GM19324 (cell line): ENCODE measurements around the gene PTMA.
A peak's percentile ranks its signal among the peaks of the same experiment; 100 is the strongest.
"Not testable (repeated sequence)": the region's sequence is repeated elsewhere in the genome, so short reads cannot be mapped to it uniquely, and the experiment has no call there.

Experiments
- ATAC-seq: cut with Tn5 transposase; IDR thresholded peaks from one replicate; pipeline ENCODE4 v1.9.1; 2021; ENCODE audit warnings: mild to moderate bottlenecking, moderate library complexity; ENCODE audit not compliant: unreplicated experiment, low FRiP score

The PTMA gene

DNA sequence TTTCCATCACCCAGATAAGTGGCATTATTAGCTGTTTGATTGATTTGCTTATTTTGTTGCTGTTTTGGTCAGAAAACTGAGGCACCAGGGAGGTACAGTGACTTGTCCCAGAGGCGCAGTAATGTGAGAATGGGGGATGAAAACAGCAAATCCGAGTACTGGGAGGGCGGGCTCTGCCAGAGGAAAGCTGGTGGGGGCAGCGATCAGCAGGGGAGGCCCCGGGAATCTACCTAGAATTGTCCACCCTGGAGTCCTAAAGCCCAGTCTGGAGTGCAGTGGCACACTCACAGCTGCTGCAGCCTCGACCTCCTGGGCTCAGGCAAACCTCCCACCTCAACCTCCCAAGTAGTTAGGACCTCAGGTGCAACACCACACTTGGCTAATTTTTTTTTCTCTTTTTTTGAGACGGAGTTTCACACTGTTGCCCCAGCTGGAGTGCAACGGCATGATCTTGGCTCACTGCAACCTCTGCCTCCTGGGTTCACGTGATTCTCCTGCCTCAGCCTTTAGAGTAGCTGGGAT is 17.0 kb upstream of the PTMA start:
- no peak for ATAC-seq

DNA sequence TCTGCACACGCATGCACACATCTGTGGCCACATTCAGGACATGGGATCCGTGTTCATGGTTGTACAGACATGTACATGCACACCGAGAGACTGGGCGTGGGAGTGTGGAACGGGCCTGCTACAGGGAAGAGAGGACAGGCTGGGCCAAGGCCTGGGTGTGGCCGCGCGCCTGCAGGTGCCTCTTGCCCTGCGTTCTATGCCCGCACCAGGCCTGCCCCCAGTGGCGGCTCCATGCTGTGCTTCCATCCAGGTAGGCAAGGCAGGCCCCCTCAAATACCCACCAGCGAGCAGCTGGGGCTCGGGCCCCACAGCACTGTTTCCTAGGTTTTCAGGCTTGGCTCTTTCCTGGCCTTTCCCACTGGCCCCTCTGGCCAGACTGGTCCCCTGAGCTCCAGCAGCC is 15.5 kb upstream of the PTMA start:
- ATAC-seq: no peak

DNA sequence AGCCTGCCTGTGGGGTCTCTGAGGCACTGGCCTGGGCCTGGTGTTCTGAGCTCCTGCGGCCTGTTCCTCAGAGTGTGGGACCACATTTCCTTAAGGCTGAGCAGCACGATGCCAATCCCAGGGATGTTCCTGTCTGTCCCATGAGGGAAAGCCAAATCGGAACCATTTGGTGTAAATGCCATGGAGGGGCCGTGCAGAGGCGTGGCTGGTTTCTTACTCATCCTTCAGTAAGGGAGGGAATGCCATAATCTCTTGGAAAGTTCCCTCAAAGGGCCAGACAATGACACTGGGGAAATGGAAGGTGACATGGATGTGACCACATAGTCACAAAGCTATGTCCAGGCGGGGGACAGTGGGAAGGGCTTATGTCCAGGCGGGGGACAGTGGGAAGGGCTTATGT is 14.4 kb upstream of the PTMA start:
- ATAC-seq: no peak

DNA sequence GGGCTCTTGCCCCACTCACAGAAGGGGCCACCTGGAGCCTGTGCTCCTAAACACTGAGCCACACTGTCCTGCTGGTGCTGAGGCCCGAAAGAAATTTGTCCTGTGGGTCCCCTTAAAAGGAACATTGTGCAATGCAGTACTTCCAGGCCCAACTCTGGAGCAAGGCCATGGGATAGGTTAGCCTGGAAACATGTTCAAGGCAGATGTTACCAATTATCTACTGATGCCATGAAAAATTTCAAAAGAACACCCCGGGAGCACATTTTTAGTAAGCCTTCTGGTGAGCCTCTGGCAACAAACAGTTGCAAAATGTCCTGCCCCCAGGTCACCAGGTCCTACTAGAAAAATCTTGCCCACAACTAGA is 12.3 kb upstream of the PTMA start:
- no peak for ATAC-seq

DNA sequence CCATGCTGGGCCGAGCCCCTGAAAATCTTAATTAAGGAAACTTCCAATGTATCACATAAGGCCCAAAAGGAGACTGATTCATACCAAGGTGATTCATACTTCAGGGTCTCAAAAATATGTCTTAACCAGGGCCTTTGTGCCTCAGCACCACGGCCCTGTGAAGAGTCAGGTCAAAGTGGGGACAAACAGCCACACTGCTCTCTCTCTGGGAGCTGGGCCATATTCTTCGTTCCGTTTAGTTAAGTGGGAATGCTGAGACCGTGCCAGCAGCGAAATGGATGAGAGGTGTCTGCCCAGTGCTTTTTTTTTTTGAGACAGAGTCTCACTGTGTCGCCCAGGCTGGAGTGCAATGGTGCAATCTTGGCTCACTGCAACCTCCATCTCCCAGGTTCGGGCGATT is 9.3 kb upstream of the PTMA start:
- ATAC-seq: no peak

DNA sequence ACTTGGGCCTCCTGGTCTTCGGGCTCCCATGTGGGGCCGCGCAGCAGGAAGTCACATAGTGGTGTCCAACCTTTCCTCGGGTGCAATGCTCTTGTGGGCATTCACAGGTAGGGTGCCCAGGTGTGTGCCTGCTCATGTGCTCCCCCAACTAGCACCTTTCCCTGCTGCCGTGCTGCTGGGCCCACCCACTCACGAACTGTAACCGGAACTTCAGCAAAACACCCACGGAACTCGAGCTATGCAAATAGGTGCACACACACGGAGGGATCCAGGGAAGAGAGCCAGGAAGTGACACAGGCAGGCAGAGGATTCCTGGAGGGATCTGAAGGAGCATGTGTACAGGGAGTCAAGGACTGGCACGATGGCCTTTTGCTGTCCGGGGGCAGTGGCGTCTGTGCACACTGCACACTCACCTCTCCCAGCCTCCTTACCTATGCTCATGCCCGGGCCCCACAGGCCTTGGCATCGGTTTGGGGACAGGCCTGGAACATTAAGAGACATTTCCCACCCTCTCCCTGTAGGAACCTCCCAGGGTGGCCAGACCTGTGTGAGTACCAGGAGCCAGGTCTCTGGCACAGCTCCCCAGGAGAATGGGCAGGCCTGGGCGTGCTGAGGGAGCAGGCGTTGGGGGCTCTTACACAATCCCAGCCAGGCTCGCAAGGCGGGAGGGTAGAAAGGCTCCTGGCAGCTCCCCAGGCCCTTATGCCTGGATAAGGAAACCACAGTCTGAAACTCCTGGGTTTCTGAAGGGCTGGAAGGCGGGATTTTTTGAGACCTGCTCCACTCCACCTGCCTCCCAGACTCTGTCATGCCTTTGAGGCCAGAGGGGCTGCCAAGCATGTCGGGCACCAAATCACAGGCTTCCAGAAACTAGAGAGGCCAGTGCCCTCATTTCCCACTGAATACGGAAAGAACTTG is 6.6 kb upstream of the PTMA start:
- ATAC-seq: no peak

DNA sequence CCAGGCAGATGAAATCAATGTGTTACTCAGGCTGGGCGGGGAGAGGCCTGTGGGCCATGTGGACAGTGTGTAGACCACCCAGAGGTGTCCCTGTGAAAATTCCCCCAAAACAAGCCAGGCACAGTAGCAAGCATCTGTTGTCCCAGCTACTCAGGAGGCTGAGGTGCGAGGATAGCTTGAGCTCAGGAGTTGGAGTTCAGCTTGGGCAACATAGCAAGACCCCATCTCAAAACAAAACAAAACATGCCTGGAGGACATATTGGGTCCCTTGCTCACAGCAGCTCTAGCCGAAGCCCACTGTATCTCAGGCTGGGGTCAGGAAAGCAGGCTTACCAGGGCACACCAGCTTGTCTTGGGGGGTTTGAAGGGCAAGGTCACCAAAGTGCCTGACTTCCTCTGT is 4.3 kb upstream of the PTMA start:
- ATAC-seq: no peak

DNA sequence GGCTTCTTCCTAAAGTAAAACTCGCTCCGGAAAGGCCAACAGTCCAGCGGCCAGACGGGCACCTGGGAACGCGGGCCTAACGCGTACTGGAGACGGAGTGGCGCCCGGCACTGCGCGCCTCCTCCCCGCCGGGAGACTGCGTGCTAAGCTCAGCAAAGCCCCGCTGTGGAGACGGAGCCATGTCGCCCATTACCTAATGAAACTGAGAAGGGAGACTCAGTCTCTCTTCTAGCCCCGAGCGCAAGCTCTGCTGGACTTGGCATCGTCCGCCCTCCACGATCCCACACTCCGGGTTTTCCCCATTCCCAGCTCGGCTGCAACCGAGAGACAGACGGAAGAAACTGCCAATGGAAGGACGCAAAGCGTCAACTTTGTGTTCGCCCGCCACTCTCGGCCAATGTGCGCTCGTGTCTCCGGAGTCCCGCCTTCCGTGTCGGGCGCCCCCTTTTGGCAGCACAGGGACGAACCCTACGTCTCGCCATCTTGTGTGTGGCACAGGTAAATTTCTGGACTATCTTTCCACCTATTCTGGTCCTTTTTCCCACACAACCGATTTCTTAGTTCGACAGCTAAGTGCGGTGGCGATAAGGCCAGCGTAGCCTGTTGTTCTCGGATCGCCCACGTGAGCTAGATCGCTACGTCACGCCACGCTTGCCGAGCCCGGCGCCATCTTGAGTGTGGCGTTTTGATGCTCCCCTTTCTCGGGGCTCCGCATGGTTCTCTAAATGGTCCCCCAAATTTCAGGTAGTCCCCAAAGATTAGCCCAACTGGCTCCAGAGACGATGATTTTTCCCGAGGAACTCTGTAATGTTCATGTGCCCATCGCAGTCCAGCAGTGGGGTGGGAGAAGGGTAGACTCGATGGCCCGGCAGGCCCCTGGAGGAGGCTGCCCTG is 1.3 kb upstream of the PTMA start:
- ATAC-seq: peak; percentile 53

DNA sequence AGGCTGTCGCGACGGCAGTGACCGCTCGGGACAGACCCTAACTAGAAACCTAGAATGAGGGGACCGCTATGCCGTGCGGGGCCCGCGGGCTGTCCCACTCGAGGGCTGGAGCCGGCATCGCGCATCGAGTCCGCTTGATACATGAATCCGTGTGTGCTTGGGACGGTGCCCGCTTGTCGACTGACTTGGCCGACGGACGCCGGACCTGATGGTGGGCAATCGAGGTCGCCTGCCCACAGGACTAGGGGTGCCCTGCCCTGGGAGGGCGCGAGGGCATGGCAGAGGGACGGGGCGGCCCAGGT is 749 bp upstream of the PTMA start:
- ATAC-seq: peak; percentile 4

DNA sequence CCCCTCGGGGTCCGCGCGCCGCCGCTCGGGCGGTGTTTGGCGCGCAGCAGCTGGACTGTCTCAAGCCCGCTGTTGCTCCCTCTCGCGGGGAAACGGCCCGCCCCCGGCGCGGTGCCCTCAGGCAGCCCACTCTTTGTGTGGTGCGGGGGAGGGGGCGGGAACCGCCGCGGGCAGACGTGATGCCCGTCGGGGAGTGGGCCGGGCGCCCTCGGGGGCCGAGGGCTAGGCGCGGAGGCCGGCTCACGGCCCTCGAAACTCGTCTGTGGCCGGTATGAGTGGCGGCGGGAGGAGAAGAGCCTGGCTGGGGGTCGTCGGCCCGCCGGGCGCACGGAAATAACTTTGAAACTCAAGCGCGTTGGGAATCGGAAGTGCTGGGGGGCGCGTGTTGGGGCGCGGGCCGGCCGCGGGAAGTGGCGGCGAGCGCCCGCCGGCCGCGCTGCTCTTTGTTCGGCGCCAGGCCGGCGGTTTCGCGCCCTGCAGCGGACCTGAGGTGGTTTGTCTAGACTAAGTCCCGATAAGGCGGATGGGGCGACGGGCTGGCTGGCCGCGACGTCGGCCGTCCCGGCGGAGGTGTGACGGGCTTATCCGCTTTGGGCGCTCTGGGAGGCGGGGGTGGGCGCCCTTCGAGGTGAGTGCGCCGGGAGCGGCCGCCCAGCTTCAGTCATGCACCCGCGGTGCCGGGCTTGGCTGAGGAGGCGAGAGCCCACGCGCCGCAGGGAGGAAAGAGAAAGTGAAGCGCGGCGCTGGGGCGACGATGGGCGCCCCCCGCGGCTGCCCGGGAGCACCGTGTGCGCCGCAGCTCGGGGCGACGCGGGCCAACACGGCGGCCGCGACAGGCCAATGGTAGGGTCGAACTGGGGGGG is 679 bp downstream of the PTMA start:
- no peak for ATAC-seq

DNA sequence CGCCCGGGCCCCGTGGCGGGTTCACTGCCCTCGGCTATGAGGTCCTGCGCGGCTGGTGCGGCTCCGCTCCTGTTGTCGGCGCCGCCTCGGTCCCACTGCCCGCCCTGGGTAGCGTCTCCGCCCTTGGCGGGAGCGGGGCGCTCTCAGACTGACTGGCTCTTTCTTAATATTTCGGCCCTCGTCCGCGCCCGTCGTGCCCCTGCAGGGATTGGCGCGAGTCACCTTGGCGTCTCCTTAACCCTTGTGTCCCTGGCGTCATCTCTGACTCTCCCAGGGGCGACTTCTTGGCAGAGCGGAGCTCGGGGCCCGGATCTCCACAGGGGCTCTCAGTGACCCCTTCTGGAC is 1.3 kb downstream of the PTMA start:
- no peak for ATAC-seq

DNA sequence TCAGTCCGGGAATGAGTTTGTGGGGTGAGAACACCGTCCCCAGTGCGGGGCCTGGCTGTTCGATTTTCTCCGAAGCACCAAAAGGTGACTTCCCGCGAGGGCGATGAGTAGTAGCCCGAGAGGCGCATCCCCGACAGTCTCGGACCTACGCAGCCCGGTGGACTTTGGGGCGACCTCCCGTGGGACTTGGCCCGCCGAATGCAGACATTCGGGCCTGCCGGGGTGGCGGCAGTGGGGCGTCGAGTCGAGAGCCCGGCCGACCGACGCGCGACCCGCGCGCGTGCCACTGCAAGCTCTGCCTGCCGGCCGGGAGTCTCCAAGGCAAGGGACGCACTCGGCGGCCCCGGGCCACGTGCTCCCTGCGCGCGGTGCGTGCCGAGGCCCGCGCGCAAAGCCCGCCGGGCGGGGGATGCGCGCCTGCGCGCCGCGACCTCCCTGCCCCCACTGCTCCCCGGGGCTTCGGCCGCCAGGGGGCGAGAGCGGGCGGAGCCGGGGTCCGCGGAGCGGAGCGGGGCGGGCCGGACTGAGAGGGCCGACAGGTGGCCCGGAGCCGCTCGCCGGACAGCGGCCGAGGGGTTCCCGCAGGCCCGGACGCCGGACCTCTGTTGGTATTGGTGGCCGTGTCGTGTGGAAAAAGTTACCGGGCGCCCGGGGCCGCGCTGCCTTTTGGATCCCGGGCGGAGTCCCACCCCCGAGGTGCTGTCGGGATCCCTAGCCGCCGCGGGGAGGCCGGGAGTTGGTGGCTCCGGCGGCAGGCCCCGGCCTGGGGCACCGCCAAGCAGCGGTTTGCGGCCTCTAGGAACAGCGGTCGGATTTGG is 1.9 kb downstream of the PTMA start:
- ATAC-seq: peak; percentile 24

DNA sequence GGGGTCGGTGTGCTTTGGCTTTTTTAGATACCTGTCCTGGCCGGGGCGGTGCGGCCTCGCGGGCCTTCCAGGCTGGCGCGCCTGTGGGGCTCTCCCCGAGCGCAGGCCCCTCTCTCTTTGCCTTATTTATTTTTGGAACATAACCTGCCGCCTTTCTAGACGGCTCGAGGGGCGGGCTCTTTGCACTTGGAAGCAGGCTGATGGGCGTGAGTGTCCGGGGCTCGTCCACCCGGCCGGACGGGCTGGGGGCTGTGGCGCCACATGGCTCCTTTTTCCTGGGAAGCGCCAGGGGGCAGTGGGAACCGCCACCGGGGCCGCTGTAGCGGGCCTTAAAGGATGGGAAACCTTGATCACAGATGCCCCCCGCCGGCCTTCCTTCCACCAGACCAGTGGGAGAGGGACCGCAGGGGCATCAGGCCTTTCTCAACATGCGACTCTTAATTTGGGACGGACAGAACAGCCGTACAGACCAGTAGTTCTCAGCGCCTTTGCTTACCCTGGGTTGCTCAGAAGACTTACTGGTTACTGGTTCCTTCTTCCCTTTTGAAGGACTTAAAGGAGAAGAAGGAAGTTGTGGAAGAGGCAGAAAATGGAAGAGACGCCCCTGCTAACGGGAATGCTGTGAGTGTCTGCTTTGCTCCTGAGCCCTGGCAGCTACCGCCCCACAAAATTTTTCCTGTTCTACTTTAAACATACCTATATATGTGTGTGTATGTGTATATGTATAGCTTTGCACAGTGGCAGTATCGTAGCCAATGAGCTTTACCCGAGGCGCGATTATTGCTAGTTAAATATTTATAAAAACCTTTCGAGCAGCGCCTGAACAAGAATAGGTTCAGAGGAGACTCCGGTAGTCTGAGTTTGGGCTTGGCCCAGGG is 2.7 kb downstream of the PTMA start:
- no peak for ATAC-seq

DNA sequence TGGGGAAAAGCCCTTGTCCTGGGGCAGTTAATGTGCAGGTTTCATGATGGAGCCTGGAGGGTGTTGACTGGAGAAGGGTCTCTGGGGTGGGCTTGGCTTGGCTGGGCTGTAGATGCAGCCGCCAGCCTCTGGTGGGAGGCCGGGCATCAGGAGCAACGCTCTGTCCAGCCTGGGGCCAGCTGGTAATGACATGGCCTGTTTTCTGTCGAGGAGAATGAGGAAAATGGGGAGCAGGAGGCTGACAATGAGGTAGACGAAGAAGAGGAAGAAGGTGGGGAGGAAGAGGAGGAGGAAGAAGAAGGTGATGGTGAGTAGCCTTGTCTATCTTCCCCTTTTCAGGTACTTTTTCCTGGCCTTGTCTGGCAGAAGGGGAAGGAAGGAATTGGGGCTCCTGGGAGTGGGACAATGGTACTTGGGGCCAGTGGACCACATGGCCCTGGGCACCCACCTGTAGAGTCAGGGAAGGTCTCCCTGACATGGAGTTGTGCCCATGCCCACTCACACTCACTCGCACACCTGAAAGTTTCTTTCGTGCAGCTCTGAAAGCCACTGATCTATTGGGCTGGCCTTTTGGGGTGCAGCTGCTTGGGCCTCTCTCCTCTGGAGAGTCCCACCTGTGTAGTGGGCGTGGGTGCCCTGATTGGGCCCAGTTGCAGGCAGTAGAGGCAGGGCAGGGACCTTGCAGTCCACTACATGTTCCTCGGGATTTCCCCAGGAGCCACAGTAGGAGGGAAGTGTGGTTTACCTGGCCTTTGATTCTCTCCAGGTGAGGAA is 3.5 kb downstream of the PTMA start:
- no peak for ATAC-seq

DNA sequence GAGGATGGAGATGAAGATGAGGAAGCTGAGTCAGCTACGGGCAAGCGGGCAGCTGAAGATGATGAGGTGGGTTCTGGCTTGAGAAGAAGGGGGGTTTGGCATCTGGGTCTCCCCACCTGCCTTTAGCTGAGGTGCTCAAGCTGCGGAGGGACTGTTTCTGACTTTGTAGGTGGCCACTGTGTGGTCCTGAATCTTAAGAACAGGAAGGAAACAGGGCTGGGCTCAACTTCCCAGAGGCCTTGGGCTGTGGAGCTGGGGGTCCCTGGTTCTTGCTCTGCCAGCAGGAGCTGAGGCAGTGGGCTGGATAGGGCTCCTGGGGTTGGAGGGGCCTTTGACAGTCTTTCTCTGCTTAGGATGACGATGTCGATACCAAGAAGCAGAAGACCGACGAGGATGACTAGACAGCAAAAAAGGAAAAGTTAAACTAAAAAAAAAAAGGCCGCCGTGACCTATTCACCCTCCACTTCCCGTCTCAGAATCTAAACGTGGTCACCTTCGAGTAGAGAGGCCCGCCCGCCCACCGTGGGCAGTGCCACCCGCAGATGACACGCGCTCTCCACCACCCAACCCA is 4.2 kb downstream of the PTMA start:
- ATAC-seq: not testable (repeated sequence)

DNA sequence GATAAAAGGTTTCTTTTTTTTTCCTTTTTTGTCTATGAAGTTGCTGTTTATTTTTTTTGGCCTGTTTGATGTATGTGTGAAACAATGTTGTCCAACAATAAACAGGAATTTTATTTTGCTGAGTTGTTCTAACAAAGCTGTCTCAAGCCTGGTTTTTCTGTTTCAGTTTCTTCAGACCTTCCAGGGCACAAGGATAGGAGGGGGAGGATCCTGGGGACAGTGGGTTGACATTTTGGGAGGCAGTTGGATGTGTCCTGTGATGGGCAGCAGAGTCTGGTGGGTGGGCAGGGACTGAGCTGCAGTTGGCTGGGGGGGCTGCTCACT is 5.0 kb downstream of the PTMA start:
- ATAC-seq: not testable (repeated sequence)

DNA sequence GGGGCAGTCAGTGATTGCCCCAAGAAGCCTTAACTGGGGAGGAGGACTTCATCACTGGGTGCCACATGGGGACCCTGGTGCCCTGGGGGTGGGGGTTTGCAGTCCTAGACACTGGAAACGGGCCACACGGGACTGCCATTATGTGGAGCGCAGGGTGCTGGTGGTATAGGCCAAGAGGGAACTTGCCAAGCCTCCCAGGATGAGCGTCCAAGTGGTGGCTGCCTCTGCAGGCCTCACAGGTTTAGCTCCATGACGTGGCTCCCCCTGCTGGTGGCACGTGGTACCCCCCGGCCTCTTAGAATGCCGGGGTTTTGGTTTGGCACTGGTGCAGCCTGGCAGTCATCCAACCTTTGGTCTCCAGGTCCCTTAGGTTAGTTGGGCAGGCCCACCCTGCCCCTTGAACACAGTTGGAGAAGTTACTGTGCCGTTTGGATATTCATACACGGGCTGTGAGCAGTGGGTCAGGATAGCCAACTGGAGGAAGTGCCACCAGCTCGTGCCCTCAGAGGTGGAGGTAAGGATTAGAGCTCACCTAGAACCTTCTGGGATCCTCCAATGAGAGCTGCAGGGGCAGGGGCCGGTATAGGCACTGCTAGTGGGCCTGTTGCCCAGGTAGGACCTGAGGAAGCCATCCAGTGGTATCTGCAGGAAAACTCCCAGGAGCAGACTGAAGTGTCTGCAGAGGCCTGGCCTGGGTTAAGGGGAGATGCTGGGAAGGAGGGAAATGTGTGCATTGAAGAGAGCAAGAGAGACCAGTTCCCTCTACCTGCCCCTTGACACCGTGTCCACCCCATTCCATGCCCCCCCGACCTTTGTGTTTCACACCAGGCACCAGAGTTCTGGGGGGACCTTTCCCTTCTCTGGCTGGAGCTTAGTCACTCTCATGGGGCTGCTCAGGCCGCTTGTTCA is 5.7 kb downstream of the PTMA start:
- no peak for ATAC-seq
